A673 (cell line): ENCODE data around the gene IMMP2L.

Experiments used
- EZH2 ChIP-seq: fragments of 200-600 bp; sonication (generic); IDR thresholded peaks from 2 replicates; pipeline ENCODE4 v1.6.1; 2017; ENCODE audit warnings: borderline replicate concordance, low read depth, mild to moderate bottlenecking, mixed read lengths, antibody characterized with exemption, low read length; ENCODE audit not compliant: poor library complexity, severe bottlenecking
- TF ChIP-seq, protein P1 (sequence below): fragments of 300-800, 200-600 bp; sonication (generic); conservative IDR thresholded peaks from 2 replicates; pipeline ENCODE4 v1.5.1; 2017; ENCODE audit warnings: low read depth, mild to moderate bottlenecking, antibody characterized with exemption, low read length, moderate library complexity, mixed read lengths

DNA sequence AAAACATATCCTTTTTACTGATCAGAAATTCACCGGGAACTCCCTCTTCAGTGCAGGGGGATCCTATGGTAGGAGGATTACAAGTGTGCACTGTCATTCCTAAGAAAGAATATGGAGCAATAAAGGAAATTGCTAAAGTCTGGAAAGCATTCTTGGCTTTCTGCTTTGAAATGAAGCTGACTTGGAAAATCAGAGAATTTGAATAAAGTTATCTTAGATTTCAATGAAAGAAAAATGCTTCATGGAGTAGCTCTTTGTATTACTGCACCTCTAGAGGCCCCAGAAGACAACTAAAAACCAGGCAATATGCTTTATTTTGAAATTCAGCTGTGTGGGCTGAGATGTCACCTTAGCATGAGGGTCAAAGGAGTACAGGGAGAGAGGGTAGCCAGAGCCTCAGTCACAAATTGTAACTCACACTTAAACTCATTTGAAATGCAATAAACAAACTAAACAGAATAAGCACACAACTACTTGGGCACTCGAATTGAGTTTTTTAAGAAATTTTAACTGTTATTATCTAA, 102.5 kb downstream of the IMMP2L start:
- TF ChIP-seq, protein P1, sequence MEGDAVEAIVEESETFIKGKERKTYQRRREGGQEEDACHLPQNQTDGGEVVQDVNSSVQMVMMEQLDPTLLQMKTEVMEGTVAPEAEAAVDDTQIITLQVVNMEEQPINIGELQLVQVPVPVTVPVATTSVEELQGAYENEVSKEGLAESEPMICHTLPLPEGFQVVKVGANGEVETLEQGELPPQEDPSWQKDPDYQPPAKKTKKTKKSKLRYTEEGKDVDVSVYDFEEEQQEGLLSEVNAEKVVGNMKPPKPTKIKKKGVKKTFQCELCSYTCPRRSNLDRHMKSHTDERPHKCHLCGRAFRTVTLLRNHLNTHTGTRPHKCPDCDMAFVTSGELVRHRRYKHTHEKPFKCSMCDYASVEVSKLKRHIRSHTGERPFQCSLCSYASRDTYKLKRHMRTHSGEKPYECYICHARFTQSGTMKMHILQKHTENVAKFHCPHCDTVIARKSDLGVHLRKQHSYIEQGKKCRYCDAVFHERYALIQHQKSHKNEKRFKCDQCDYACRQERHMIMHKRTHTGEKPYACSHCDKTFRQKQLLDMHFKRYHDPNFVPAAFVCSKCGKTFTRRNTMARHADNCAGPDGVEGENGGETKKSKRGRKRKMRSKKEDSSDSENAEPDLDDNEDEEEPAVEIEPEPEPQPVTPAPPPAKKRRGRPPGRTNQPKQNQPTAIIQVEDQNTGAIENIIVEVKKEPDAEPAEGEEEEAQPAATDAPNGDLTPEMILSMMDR: no peak
- TF ChIP-seq EZH2: no peak
